IMR-90 (cell line): ENCODE data around the gene DCUN1D4. TPM values are rescaled to one million over a fixed set of nuclear protein-coding genes. Genes with fewer than 3 reads are reported as not detected.

Experiments used
- ATAC-seq: fragments of 200-7000 bp; cut with Tn5 transposase; 2 replicates; pipeline ENCODE4 v1.9.1; 2020; ENCODE audit warnings: low read depth, mild to moderate bottlenecking, moderate library complexity
- BruUV-seq: library from RNA; stranded (reverse); fragments of 400-500 nt; replicated peaks from 2 replicates; lab custom pipeline; 2021; lab: Mats Ljungman, UMichigan
- CTCF ChIA-PET: fragments of 300-600 bp; formaldehyde crosslinking; extraction: SDS; loops from one replicate; lab custom pipeline; 2021; ENCODE audit warnings: antibody characterized with exemption; lab: Yijun Ruan, JAX
- POLR2A ChIA-PET: fragments of 300-600 bp; sonication (Branson Sonifier 250); formaldehyde crosslinking; loops from one replicate; lab custom pipeline; 2022; ENCODE audit warnings: antibody characterized with exemption; ENCODE audit not compliant: unreplicated experiment; lab: Charles Lee
- DNase-seq: peaks from one replicate; pipeline ENCODE4 v3.0.0; 2013
- H2AFZ ChIP-seq: replicated peaks from 2 replicates; pipeline ENCODE3; 2013; ENCODE audit warnings: low read length, mild to moderate bottlenecking; ENCODE audit not compliant: poor library complexity
- H2AK5ac ChIP-seq: 2 replicates; pipeline ENCODE4 v1.6.1; 2013; ENCODE audit warnings: low read depth, low read length, inconsistent platforms
- H2AK9ac ChIP-seq: replicated peaks from 2 replicates; pipeline ENCODE3; 2013; ENCODE audit warnings: mild to moderate bottlenecking, low read depth, low read length, moderate library complexity; ENCODE audit not compliant: poor library complexity
- H2BK120ac ChIP-seq: 2 replicates; pipeline ENCODE4 v1.6.1; 2013; ENCODE audit warnings: low read depth, low read length, inconsistent platforms
- H2BK15ac ChIP-seq: 3 replicates; pipeline ENCODE4 v1.6.1; 2013; ENCODE audit warnings: low read depth, low read length, inconsistent platforms
- H2BK20ac ChIP-seq: 2 replicates; pipeline ENCODE4 v1.6.1; 2013; ENCODE audit warnings: low read depth, mild to moderate bottlenecking, inconsistent platforms, low read length, moderate library complexity
- H2BK5ac ChIP-seq: 2 replicates; pipeline ENCODE4 v1.6.1; 2013; ENCODE audit warnings: mild to moderate bottlenecking, low read depth, low read length, inconsistent platforms; ENCODE audit not compliant: poor library complexity, severe bottlenecking
- H3K14ac ChIP-seq: replicated peaks from 2 replicates; pipeline ENCODE4 v1.6.1; 2013; ENCODE audit warnings: low read depth, low read length, inconsistent platforms
- H3K18ac ChIP-seq: 2 replicates; pipeline ENCODE4 v1.6.1; 2013; ENCODE audit warnings: low read depth, low read length, control low read depth
- H3K23ac ChIP-seq: 2 replicates; pipeline ENCODE4 v1.6.1; 2013; ENCODE audit warnings: low read depth, low read length, inconsistent platforms
- H3K27ac ChIP-seq: 2 replicates; pipeline ENCODE4 v1.5.1; 2013; ENCODE audit warnings: mild to moderate bottlenecking, control low read depth, low read length; ENCODE audit not compliant: insufficient read depth
- H3K27me3 ChIP-seq: 2 replicates; pipeline ENCODE4 v1.6.1; 2013; ENCODE audit warnings: low read length; ENCODE audit not compliant: control insufficient read depth, insufficient read depth
- H3K36me3 ChIP-seq: 2 replicates; pipeline ENCODE4 v1.6.1; 2013; ENCODE audit warnings: low read length, mixed read lengths; ENCODE audit not compliant: control insufficient read depth, insufficient read depth
- H3K4ac ChIP-seq: 2 replicates; pipeline ENCODE4 v1.6.1; 2013; ENCODE audit warnings: low read depth, low read length, inconsistent platforms
- H3K4me1 ChIP-seq: 2 replicates; pipeline ENCODE4 v1.6.1; 2013; ENCODE audit warnings: low read length, mixed read lengths; ENCODE audit not compliant: control insufficient read depth, insufficient read depth
- H3K4me2 ChIP-seq: 2 replicates; pipeline ENCODE4 v1.6.1; 2013; ENCODE audit warnings: low read depth, mild to moderate bottlenecking, control low read depth, low read length, moderate library complexity
- H3K4me3 ChIP-seq: 2 replicates; pipeline ENCODE4 v1.5.1; 2013; ENCODE audit warnings: low read depth, mild to moderate bottlenecking, control low read depth, low read length, moderate library complexity; ENCODE audit not compliant: insufficient read depth
- H3K56ac ChIP-seq: 2 replicates; pipeline ENCODE4 v1.6.1; 2013; ENCODE audit warnings: low read length, inconsistent platforms; ENCODE audit not compliant: insufficient read depth; ENCODE audit errors: extremely low read depth
- H3K79me1 ChIP-seq, 2 experiments: 2 replicates each; pipeline ENCODE4 v1.6.1; 2013; ENCODE audit warnings: low read length in 2 of 2, inconsistent platforms in 1 of 2, low read depth in 1 of 2
- H3K9ac ChIP-seq: 2 replicates; pipeline ENCODE4 v1.6.1; 2013; ENCODE audit warnings: low read depth, low read length, control low read depth
- H3K9me1 ChIP-seq: 2 replicates; pipeline ENCODE4 v1.6.1; 2013; ENCODE audit warnings: low read length, inconsistent platforms; ENCODE audit not compliant: insufficient read depth
- H3K9me3 ChIP-seq: 2 replicates; pipeline ENCODE4 v1.6.1; 2013; ENCODE audit warnings: low read length; ENCODE audit not compliant: control insufficient read depth, insufficient read depth
- H4K20me1 ChIP-seq: 2 replicates; pipeline ENCODE4 v1.6.1; 2013; ENCODE audit warnings: low read length, inconsistent platforms; ENCODE audit not compliant: insufficient read depth
- H4K5ac ChIP-seq: 2 replicates; pipeline ENCODE4 v1.6.1; 2013; ENCODE audit warnings: mild to moderate bottlenecking, low read depth, low read length, control low read depth
- H4K8ac ChIP-seq, 2 experiments: 2 replicates each; pipeline ENCODE4 v1.6.1; 2013; ENCODE audit warnings: low read depth in 2 of 2, low read length in 2 of 2, control low read depth in 1 of 2, inconsistent platforms in 1 of 2
- H4K91ac ChIP-seq: 2 replicates; pipeline ENCODE4 v1.6.1; 2013; ENCODE audit warnings: low read depth, low read length, inconsistent platforms; ENCODE audit not compliant: insufficient read depth
- CEBPB ChIP-seq: IDR thresholded peaks from 2 replicates; pipeline ENCODE4 v1.6.1; 2012; ENCODE audit warnings: low read depth, low read length, improper control_type of control experiment
- MAZ ChIP-seq: IDR thresholded peaks from 2 replicates; pipeline ENCODE4 v1.6.1; 2012; ENCODE audit warnings: low read depth, mild to moderate bottlenecking, low read length, improper control_type of control experiment, moderate library complexity, borderline replicate concordance
- NFE2L2 ChIP-seq: fragments of 150-350 bp; IDR thresholded peaks from 2 replicates; pipeline ENCODE4 v1.6.1; 2016; ENCODE audit warnings: low read depth, mild to moderate bottlenecking, low read length
- RFX5 ChIP-seq: IDR thresholded peaks from 2 replicates; pipeline ENCODE4 v1.8.0; 2012; ENCODE audit warnings: low read depth, mild to moderate bottlenecking, low read length, moderate library complexity
- USF2 ChIP-seq: fragments of 150-350 bp; IDR thresholded peaks from 2 replicates; pipeline ENCODE4 v1.6.1; 2017; ENCODE audit warnings: mild to moderate bottlenecking, antibody characterized with exemption, low read length, low read depth
- WGBS, 2 experiments: methylation state at CpG; one replicate each; pipeline versions ENCODE4 v1.1.5 to v1.1.7; 2013; ENCODE audit warnings: missing lambda C conversion rate in 2 of 2; ENCODE audit not compliant: insufficient read length in 1 of 2; ENCODE audit errors: extremely low coverage in 2 of 2; 5-methylcytosine and 5-hydroxymethylcytosine counted together
- dilution Hi-C: fragments of 300-500 bp; cut with HindIII; formaldehyde crosslinking; loops from one replicate; pipeline ENCODE4 v1.14.3; 2018; ENCODE audit warnings: low sequenced_read_pairs; ENCODE audit not compliant: unreplicated experiment
- in situ Hi-C: fragments of 300-500 bp; cut with MboI; formaldehyde crosslinking; loops from 3 replicates; pipeline ENCODE4 v1.14.3; 2019; ENCODE audit warnings: low sequenced_read_pairs, inconsistent platforms, mixed read lengths
- intact Hi-C: fragments of 100-400 bp; cut with micrococcal nuclease; formaldehyde crosslinking; loops from 2 replicates; pipeline ENCODE4 v1.10.0; 2022
- polyA plus RNA-seq, 3 experiments: library from polyadenylated mRNA; depleted of rRNA; stranded (reverse); fragments of >200 nt; gene quantifications; 2 replicates each; pipeline ENCODE4 v1.2.3, GENCODE V29; 2012; ENCODE audit warnings: low replicate concordance in 1 of 3
- total RNA-seq: library from RNA; depleted of rRNA; stranded (reverse); fragments of >200 nt; gene quantifications from 2 replicates; pipeline ENCODE4 v1.2.3, GENCODE V29; 2012
- TF ChIP-seq, protein P1 (sequence below): fragments of 150-350 bp; IDR thresholded peaks from 2 replicates; pipeline ENCODE4 v1.6.1; 2016; ENCODE audit warnings: low read depth, mild to moderate bottlenecking, low read length, moderate library complexity, borderline replicate concordance

DCUN1D4 gene
- total and polyA plus RNA-seq, 2 of the 4 experiments (the other 2 are of a cell fraction), result 31.0 to 44.3 TPM

DNA sequence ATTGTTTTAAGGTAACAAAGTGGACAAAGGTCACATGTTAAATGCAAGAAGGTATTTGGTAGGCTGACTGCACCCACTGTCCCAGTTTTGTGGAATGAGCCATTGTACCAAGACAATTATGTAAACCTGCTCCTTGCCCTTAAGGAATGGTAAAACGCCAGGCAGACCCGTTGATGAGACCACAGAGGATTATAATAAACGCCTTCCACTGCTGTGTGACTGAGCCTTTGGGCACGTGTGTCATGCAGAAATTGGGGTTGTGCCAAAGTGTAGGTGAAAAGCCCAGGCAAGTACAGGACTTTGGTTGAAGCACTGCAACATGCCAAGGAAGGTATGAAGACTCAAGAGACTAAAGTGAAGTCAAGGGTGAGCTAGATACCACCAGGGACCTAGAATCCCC is 117.5 kb downstream of the DCUN1D4 start:
- no peaks in the 10 kb centered on the region; the same call in none of the 2 replicates for H3K27me3 ChIP-seq
- no peak overlapping the region for H3K4me2 ChIP-seq
- no peaks in the 10 kb centered on the region for H3K4me1 ChIP-seq
- H2AK9ac ChIP-seq, result no peak overlapping the region
- no peak overlapping the region for H2BK5ac ChIP-seq
- no peak overlapping the region for H4K8ac ChIP-seq
- no peak overlapping the region for H3K4me3 ChIP-seq
- H2AFZ ChIP-seq, result no peak overlapping the region
- DNase-seq, result no peak
- TF ChIP-seq RFX5 (no peak), USF2 (no peak), NFE2L2 (no peak), CEBPB (no peak), MAZ (no peak)
- TF ChIP-seq, protein P1, sequence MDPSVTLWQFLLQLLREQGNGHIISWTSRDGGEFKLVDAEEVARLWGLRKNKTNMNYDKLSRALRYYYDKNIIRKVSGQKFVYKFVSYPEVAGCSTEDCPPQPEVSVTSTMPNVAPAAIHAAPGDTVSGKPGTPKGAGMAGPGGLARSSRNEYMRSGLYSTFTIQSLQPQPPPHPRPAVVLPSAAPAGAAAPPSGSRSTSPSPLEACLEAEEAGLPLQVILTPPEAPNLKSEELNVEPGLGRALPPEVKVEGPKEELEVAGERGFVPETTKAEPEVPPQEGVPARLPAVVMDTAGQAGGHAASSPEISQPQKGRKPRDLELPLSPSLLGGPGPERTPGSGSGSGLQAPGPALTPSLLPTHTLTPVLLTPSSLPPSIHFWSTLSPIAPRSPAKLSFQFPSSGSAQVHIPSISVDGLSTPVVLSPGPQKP, result no peak
- ChIA-PET POLR2A (no interaction called here), CTCF (no interaction called here)
- BruUV-seq, result no TSS peak
- no peak overlapping the region for H4K5ac ChIP-seq
- H3K56ac ChIP-seq, result no peak overlapping the region
- H3K23ac ChIP-seq, result no peak overlapping the region
- H3K9me3 ChIP-seq, result no peaks in the 10 kb centered on the region
- no peak overlapping the region for H4K91ac ChIP-seq
- H3K4ac ChIP-seq, result no peak overlapping the region
- no peaks in the 10 kb centered on the region for H3K9me1 ChIP-seq
- H4K20me1 ChIP-seq, result no peaks in the 10 kb centered on the region
- no peaks in the 10 kb centered on the region for H3K79me1 ChIP-seq
- no peak overlapping the region for H3K18ac ChIP-seq
- no peak overlapping the region for H3K9ac ChIP-seq
- intact Hi-C loops, result no loop called here
- H3K27ac ChIP-seq, result no peak overlapping the region
- dilution Hi-C loops, result no loop called here
- no peak overlapping the region for H2BK120ac ChIP-seq
- in situ Hi-C loops, result no loop called here
- no peaks in the 10 kb centered on the region for H3K36me3 ChIP-seq
- H2BK15ac ChIP-seq, result no peak overlapping the region
- H2AK5ac ChIP-seq, result no peak overlapping the region
- 30% methylated on average over 3 of the region's 4 CpGs; no CpG with 5 or more reads in 1 of the 2 experiments for WGBS, 2 experiments
- H3K14ac ChIP-seq, result no peak overlapping the region
- no peak for ATAC-seq
- no peak overlapping the region for H2BK20ac ChIP-seq
